22Rv1 (cell line): ENCODE measurements around the gene CS.

Source experiments
- CTCF ChIP-seq: fragments of 450-650 bp; IDR thresholded peaks from 2 replicates; pipeline ENCODE4 v1.5.1; 2017; ENCODE audit warnings: mild to moderate bottlenecking
- ZFX ChIP-seq: fragments of 450-650 bp; IDR thresholded peaks from 2 replicates; pipeline ENCODE4 v1.6.1; 2017; ENCODE audit warnings: antibody characterized with exemption, borderline replicate concordance

GRCh38 chr12:56337753-56338251 lies 37.7 kb upstream of the CS start:
- TF ChIP-seq CTCF (no peak), ZFX (no peak)
